ENCODE data around the gene EYA3.

Gene EYA3

GRCh38 chr1:28109639-28110038, 21.2 kb upstream of the EYA3 start:
- no peak overlapping the region for H3K4me3 ChIP-seq (ENCODE audit: low read length)
- H3K9ac ChIP-seq (ENCODE audit: low read depth, low read length), result no peak overlapping the region
- H3K9me3 ChIP-seq (ENCODE audit: insufficient read depth, low read depth, low read length), result no peaks in the 10 kb centered on the region
- no peaks in the 10 kb centered on the region for H3K36me3 ChIP-seq (ENCODE audit: insufficient read depth, low read depth, low read length)
- peaks cover 4% of the 10 kb centered on the region; the same call in 1 of the 2 replicates for H3K4me1 ChIP-seq (ENCODE audit: insufficient read depth, low read length)
- no peaks in the 10 kb centered on the region for H3K27me3 ChIP-seq (ENCODE audit: insufficient read depth, low read length)
- H3K27ac ChIP-seq (ENCODE audit: low read length), result no peak overlapping the region

- H3K27me3 ChIP-seq (ENCODE audit: insufficient read depth, low read length), result no peaks in the 10 kb centered on the region
- no peaks in the 10 kb centered on the region for H3K9me3 ChIP-seq (ENCODE audit: insufficient read depth, low read depth, low read length)
- no peak overlapping the region for H3K9ac ChIP-seq (ENCODE audit: low read depth, low read length)
- no peaks in the 10 kb centered on the region for H3K36me3 ChIP-seq (ENCODE audit: insufficient read depth, low read depth, low read length)
- H3K4me3 ChIP-seq (ENCODE audit: low read length), result no peak overlapping the region
- H3K4me1 ChIP-seq (ENCODE audit: insufficient read depth, low read length), result peaks cover 4% of the 10 kb centered on the region; the same call in 1 of the 2 replicates
- no peak overlapping the region for H3K27ac ChIP-seq (ENCODE audit: low read length)
Observed at GRCh38 chr1:28108001-28108400, 19.6 kb upstream of the EYA3 start.

DNA sequence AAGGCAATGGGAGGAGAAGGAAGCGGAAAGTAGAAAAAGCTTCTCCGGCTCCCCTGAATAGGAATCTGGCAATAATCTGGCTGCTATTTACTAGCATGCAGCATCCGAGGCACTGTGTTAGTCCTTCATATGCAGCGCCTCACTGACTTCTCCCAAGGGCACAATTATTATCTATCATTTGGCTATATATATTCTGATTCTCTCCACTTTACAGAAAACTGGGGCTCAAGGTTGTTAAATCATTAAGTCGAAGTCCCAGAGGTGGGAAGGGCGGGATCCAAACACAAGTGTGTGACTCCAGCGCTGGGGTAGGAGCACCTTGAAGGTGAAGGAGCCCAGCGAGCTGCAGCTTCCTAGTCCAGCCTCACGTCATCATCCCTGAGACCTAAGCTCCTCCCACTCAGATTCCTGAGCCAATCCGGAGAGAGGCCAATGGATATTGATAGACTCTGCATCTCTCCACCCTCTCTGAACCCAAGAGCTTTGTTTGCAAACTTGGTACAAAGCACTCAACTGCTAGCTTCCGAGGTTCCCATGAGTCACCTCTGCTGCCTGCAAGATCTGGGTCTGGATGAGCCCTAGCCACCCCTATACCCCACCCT, 16.6 kb upstream of the EYA3 start:
- Histone ChIP-seq H3K36me3 (ENCODE audit: insufficient read depth, low read depth, low read length) (no peaks in the 10 kb centered on the region), H3K4me1 (ENCODE audit: insufficient read depth, low read length) (peaks cover 4% of the 10 kb centered on the region; the same call in 1 of the 2 replicates), H3K4me3 (ENCODE audit: low read length) (peak overlapping the region; percentile 57), H3K27me3 (ENCODE audit: insufficient read depth, low read length) (no peaks in the 10 kb centered on the region), H3K27ac (ENCODE audit: low read length) (peak overlapping the region; percentile 65), H3K9ac (ENCODE audit: low read depth, low read length) (peak overlapping the region; percentile 70; the same call in 1 of the 2 replicates), H3K9me3 (ENCODE audit: insufficient read depth, low read depth, low read length) (no peaks in the 10 kb centered on the region)

DNA sequence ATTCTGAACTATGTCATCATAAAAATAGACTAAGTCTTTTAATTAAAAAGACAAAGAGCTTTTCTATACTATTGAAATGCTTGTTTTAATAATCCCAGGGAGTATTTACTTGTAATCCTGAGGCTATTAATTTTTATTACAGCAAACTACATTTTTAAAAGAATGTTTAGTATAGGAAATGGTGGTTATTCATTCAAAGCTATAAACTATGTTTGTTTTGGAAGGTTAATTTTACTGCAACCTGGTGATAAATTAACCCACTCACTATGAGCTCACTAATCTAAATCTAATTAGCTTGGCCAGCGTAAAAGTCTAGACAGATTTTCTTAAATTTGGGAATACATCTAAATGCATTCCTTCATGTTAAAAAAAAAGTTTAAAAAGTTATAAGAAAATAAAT, 13.8 kb upstream of the EYA3 start:
- Histone ChIP-seq H3K27ac (ENCODE audit: low read length) (no peak overlapping the region), H3K27me3 (ENCODE audit: insufficient read depth, low read length) (no peaks in the 10 kb centered on the region), H3K36me3 (ENCODE audit: insufficient read depth, low read depth, low read length) (no peaks in the 10 kb centered on the region)

DNA sequence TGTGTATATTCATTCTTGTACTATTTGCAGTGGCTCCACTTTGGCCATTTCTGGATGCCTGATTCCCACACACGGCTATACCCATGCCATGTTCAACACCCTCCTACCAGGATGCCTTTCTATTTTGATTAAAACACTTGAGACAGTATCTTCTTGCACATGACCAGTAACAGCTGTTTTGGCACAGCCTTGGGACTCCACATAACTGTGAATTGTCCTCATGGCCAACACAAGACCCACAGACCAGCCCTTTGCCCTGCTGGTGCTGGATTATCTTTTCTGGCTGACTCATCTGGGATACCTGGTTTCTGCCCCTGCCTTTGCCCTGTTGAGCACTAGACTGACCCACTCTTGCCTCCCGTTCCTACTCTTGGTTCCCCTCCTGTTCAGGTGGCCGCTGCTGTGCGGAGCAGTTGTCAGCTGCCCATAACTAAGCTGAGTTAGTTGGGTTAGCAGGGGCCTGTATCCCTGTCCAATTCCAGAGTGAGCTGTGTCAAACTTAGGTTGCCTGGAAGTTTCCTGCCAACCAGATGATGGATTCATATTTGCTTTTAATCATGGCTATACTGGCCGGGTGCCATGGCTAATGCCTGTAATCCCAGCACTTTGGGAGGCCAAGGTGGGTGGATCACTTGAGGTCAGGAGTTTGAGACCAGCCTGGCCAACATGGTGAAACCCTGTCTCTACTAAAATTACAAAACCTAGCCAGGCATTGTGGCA, 10.8 kb upstream of the EYA3 start:
- Histone ChIP-seq H3K4me1 (ENCODE audit: insufficient read depth, low read length) (no peaks in the 10 kb centered on the region), H3K9me3 (ENCODE audit: insufficient read depth, low read depth, low read length) (no peaks in the 10 kb centered on the region), H3K27ac (ENCODE audit: low read length) (no peak overlapping the region), H3K36me3 (ENCODE audit: insufficient read depth, low read depth, low read length) (no peaks in the 10 kb centered on the region), H3K27me3 (ENCODE audit: insufficient read depth, low read length) (no peaks in the 10 kb centered on the region), H3K4me3 (ENCODE audit: low read length) (no peak overlapping the region), H3K9ac (ENCODE audit: low read depth, low read length) (no peak overlapping the region)

More for the DNA sequence above, 13.8 kb upstream of the EYA3 start:
- Histone ChIP-seq H3K9me3 (ENCODE audit: insufficient read depth, low read depth, low read length) (no peaks in the 10 kb centered on the region), H3K4me3 (ENCODE audit: low read length) (no peak overlapping the region), H3K4me1 (ENCODE audit: insufficient read depth, low read length) (peaks cover 4% of the 10 kb centered on the region; the same call in 1 of the 2 replicates), H3K9ac (ENCODE audit: low read depth, low read length) (no peak overlapping the region)

DNA sequence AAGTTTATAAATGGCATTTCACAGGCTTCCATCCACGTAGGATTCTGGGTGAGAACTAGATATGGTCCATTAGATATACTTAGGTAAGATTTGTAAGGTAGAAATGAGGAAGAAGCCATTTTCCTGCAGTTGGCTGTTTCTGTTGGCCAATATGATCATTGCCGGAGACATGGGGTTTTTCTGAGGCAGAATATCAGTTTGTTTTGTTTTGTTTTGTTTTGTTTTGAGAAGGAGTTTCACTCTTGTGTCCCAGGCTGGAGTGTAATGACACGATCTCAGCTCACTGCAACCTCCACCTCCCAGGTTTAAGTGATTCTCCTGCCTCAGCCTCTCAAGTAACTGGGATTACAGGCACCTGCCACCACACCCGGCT, 8.7 kb upstream of the EYA3 start:
- H3K9ac ChIP-seq (ENCODE audit: low read depth, low read length), result no peak overlapping the region
- no peak overlapping the region for H3K4me3 ChIP-seq (ENCODE audit: low read length)
- no peaks in the 10 kb centered on the region for H3K36me3 ChIP-seq (ENCODE audit: insufficient read depth, low read depth, low read length)
- no peaks in the 10 kb centered on the region for H3K27me3 ChIP-seq (ENCODE audit: insufficient read depth, low read length)
- H3K4me1 ChIP-seq (ENCODE audit: insufficient read depth, low read length), result no peaks in the 10 kb centered on the region
- no peak overlapping the region for H3K27ac ChIP-seq (ENCODE audit: low read length)
- H3K9me3 ChIP-seq (ENCODE audit: insufficient read depth, low read depth, low read length), result no peaks in the 10 kb centered on the region

GRCh38 chr1:28096210-28097099, 8.0 kb upstream of the EYA3 start:
- H3K4me1 ChIP-seq (ENCODE audit: insufficient read depth, low read length), result no peaks in the 10 kb centered on the region
- H3K4me3 ChIP-seq (ENCODE audit: low read length), result no peak overlapping the region
- H3K9ac ChIP-seq (ENCODE audit: low read depth, low read length), result no peak overlapping the region
- H3K27ac ChIP-seq (ENCODE audit: low read length), result no peak overlapping the region
- no peaks in the 10 kb centered on the region for H3K9me3 ChIP-seq (ENCODE audit: insufficient read depth, low read depth, low read length)
- H3K36me3 ChIP-seq (ENCODE audit: insufficient read depth, low read depth, low read length), result no peaks in the 10 kb centered on the region
- H3K27me3 ChIP-seq (ENCODE audit: insufficient read depth, low read length), result no peaks in the 10 kb centered on the region

DNA sequence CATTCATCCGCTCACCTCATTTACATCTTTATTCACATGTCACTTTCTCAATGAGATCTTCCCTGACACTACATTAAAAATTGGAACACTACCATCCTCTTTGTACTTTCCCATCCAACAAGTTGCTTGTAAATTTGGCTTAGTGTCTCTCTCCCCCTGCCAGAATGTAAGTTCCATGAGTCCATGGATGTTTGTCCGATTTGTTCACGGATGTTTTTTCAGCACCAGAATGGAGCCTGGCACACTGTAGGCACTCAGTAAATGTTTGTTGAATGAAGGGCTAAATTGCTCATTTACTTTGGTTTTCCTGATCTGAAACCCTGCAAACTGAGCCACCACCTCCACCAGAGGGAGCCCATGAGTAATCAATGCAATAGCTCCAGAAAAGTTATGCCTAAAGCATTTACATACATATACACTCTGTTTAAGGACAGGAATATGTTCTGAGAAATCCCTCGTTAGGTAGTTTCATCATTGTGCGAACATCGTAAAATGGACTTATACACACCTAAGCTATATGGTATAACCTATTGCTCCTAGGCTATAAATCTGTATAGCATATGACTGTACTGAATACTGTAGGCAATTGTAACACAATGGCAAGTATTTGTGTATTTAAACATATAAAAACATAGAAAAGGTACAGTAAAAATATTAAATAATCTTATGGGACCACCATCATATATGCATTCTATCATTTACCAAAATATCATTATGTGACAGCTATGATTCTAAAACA, 2.8 kb upstream of the EYA3 start:
- H3K27me3 ChIP-seq (ENCODE audit: insufficient read depth, low read length), result no peaks in the 10 kb centered on the region
- H3K4me1 ChIP-seq (ENCODE audit: insufficient read depth, low read length), result peaks cover 7% of the 10 kb centered on the region; the same call in 1 of the 2 replicates
- H3K9me3 ChIP-seq (ENCODE audit: insufficient read depth, low read depth, low read length), result no peaks in the 10 kb centered on the region
- H3K36me3 ChIP-seq (ENCODE audit: insufficient read depth, low read depth, low read length), result no peaks in the 10 kb centered on the region
- no peak overlapping the region for H3K4me3 ChIP-seq (ENCODE audit: low read length)
- H3K9ac ChIP-seq (ENCODE audit: low read depth, low read length), result no peak overlapping the region; the same call in 1 of the 2 replicates
- H3K27ac ChIP-seq (ENCODE audit: low read length), result no peak overlapping the region

- Histone ChIP-seq H3K36me3 (ENCODE audit: insufficient read depth, low read depth, low read length) (no peaks in the 10 kb centered on the region), H3K9ac (ENCODE audit: low read depth, low read length) (peak overlapping the region; percentile 97), H3K27me3 (ENCODE audit: insufficient read depth, low read length) (no peaks in the 10 kb centered on the region), H3K27ac (ENCODE audit: low read length) (peak overlapping the region; percentile 42), H3K4me3 (ENCODE audit: low read length) (peak overlapping the region; percentile 97), H3K4me1 (ENCODE audit: insufficient read depth, low read length) (peaks cover 7% of the 10 kb centered on the region; the same call in 1 of the 2 replicates), H3K9me3 (ENCODE audit: insufficient read depth, low read depth, low read length) (no peaks in the 10 kb centered on the region)
Observed at GRCh38 chr1:28087614-28088167, 719 bp downstream of the EYA3 start.

- no peak overlapping the region for H3K27ac ChIP-seq (ENCODE audit: low read length)
- H3K9me3 ChIP-seq (ENCODE audit: insufficient read depth, low read depth, low read length), result no peaks in the 10 kb centered on the region
- H3K4me3 ChIP-seq (ENCODE audit: low read length), result peak overlapping the region; percentile 97; the same call in 1 of the 2 replicates
- no peaks in the 10 kb centered on the region for H3K27me3 ChIP-seq (ENCODE audit: insufficient read depth, low read length)
- no peaks in the 10 kb centered on the region for H3K36me3 ChIP-seq (ENCODE audit: insufficient read depth, low read depth, low read length)
- H3K4me1 ChIP-seq (ENCODE audit: insufficient read depth, low read length), result peaks cover 7% of the 10 kb centered on the region; the same call in 1 of the 2 replicates
- no peak overlapping the region; the same call in 1 of the 2 replicates for H3K9ac ChIP-seq (ENCODE audit: low read depth, low read length)
Observed at GRCh38 chr1:28086651-28087050, 1.8 kb downstream of the EYA3 start.

GRCh38 chr1:28085129-28085528, 3.3 kb downstream of the EYA3 start:
- Histone ChIP-seq H3K36me3 (ENCODE audit: insufficient read depth, low read depth, low read length) (no peaks in the 10 kb centered on the region; the same call in 1 of the 2 replicates), H3K9me3 (ENCODE audit: insufficient read depth, low read depth, low read length) (no peaks in the 10 kb centered on the region), H3K4me3 (ENCODE audit: low read length) (no peak overlapping the region), H3K9ac (ENCODE audit: low read depth, low read length) (no peak overlapping the region), H3K27ac (ENCODE audit: low read length) (no peak overlapping the region), H3K27me3 (ENCODE audit: insufficient read depth, low read length) (no peaks in the 10 kb centered on the region), H3K4me1 (ENCODE audit: insufficient read depth, low read length) (peaks cover 7% of the 10 kb centered on the region; the same call in 1 of the 2 replicates)

Measured in iPS-20b (cell line).